Gastrocnemius medialis (tissue), 4 donors: Measurements from ENCODE around the gene NUP214.

ENCODE experiments used
- POLR2A ChIP-seq, 2 donors: fragments of 450-650 bp; IDR thresholded peaks; one replicate each; pipeline ENCODE4 v1.6.1; 2017; ENCODE audit warnings: antibody characterized with exemption in 2 of 2, mild to moderate bottlenecking in 2 of 2, moderate library complexity in 2 of 2
- TF ChIP-seq, protein P1 (sequence below), 5 experiments: fragments of 450-650 bp in 3 of 5; fragments of 200-600 bp in 2 of 5; sonication (generic) in 2 of 5; IDR thresholded peaks in 4 of 5; conservative IDR thresholded peaks in 1 of 5; 1 replicate in 4 of 5; 2 replicates in 1 of 5; pipeline ENCODE4 v1.5.1; 2016 to 2019; ENCODE audit warnings: antibody characterized with exemption in 5 of 5, mild to moderate bottlenecking in 3 of 5, moderate library complexity in 3 of 5

GRCh38 chr9:131217331-131218031 lies 92.1 kb downstream of the NUP214 start:
- TF ChIP-seq POLR2A (IDR thresholded peaks at IDR 0.05): no peak
- TF ChIP-seq, protein P1, sequence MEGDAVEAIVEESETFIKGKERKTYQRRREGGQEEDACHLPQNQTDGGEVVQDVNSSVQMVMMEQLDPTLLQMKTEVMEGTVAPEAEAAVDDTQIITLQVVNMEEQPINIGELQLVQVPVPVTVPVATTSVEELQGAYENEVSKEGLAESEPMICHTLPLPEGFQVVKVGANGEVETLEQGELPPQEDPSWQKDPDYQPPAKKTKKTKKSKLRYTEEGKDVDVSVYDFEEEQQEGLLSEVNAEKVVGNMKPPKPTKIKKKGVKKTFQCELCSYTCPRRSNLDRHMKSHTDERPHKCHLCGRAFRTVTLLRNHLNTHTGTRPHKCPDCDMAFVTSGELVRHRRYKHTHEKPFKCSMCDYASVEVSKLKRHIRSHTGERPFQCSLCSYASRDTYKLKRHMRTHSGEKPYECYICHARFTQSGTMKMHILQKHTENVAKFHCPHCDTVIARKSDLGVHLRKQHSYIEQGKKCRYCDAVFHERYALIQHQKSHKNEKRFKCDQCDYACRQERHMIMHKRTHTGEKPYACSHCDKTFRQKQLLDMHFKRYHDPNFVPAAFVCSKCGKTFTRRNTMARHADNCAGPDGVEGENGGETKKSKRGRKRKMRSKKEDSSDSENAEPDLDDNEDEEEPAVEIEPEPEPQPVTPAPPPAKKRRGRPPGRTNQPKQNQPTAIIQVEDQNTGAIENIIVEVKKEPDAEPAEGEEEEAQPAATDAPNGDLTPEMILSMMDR (IDR thresholded peaks at IDR 0.05 in 4 of 5, conservative IDR thresholded peaks at IDR 0.05 in 1 of 5): no peak
